Measurements from ENCODE around the gene KRTAP9-4. TPM values are rescaled to one million over a fixed set of nuclear protein-coding genes. Genes with fewer than 3 reads are reported as not detected.
A peak's percentile ranks its signal among the peaks of the same experiment; 100 is the strongest.
"Not testable (repeated sequence)": the region's sequence is repeated elsewhere in the genome, so short reads cannot be mapped to it uniquely, and the experiment has no call there.

KRTAP9-4 gene
- not detected for polyA plus RNA-seq (2013, experiment 1 of 2; ENCODE audit: insufficient read length)
- polyA plus RNA-seq (2013, experiment 2 of 2; ENCODE audit: insufficient read length): not detected

- DNase-seq: not testable (repeated sequence)
Measured at GRCh38 chr17:41249637-41250240, at the start of gene KRTAP9-4. KRTAP9-4 (plus strand) TSS chr17:41249687; CDS start chr17:41249721, 34 bp downstream.

GRCh38 chr17:41211845-41212466, 37.5 kb upstream of the KRTAP9-4 start:
- DNase-seq: peak; percentile 46

GRCh38 chr17:41212524-41213169, 36.8 kb upstream of the KRTAP9-4 start:
- no peak for DNase-seq

- no peak for DNase-seq
Measured at GRCh38 chr17:41215681-41216080, 33.8 kb upstream of the KRTAP9-4 start.

- DNase-seq: peak; percentile 17
Measured at GRCh38 chr17:41223821-41224220, 25.7 kb upstream of the KRTAP9-4 start.

GRCh38 chr17:41226051-41226450, 23.4 kb upstream of the KRTAP9-4 start:
- no peak for DNase-seq

- not testable (repeated sequence) for DNase-seq
Measured at GRCh38 chr17:41226598-41227095, 22.8 kb upstream of the KRTAP9-4 start, which contains the start of gene KRTAP9-2. KRTAP9-2 (plus strand) TSS chr17:41226648; CDS start chr17:41226655, 7 bp downstream.

- no peak for DNase-seq
Measured at GRCh38 chr17:41230094-41230493, 19.4 kb upstream of the KRTAP9-4 start.

- DNase-seq: no peak
Measured at GRCh38 chr17:41231731-41232130, 17.8 kb upstream of the KRTAP9-4 start.

GRCh38 chr17:41232399-41233105, 16.9 kb upstream of the KRTAP9-4 start, which contains the start of gene KRTAP9-3:
KRTAP9-3 (plus strand) TSS chr17:41232449; CDS start chr17:41232502, 53 bp downstream.
- not testable (repeated sequence) for DNase-seq

- not testable (repeated sequence) for DNase-seq
Measured at GRCh38 chr17:41237116-41237515, 12.4 kb upstream of the KRTAP9-4 start.

GRCh38 chr17:41237949-41238437, 11.5 kb upstream of the KRTAP9-4 start, which contains the start of gene KRTAP9-8:
KRTAP9-8 (plus strand) TSS chr17:41237999; CDS start chr17:41238052, 53 bp downstream.
- DNase-seq: not testable (repeated sequence)

- DNase-seq: not testable (repeated sequence)
Measured at GRCh38 chr17:41246995-41247787, 2.3 kb upstream of the KRTAP9-4 start.

- no peak for DNase-seq
Measured at GRCh38 chr17:41251261-41251660, 1.8 kb downstream of the KRTAP9-4 start.

- DNase-seq: peak; percentile 46
Measured at GRCh38 chr17:41254861-41255260, 5.4 kb downstream of the KRTAP9-4 start.

- peak; percentile 80 for DNase-seq
Measured at GRCh38 chr17:41255381-41256290, 6.1 kb downstream of the KRTAP9-4 start, which contains the start of gene KRTAP9-9. KRTAP9-9 (plus strand) TSS chr17:41255384.

- DNase-seq: peak; percentile 86
Measured at GRCh38 chr17:41256291-41256685, 6.8 kb downstream of the KRTAP9-4 start.

- no peak for DNase-seq
Measured at GRCh38 chr17:41258406-41258805, 8.9 kb downstream of the KRTAP9-4 start.

GRCh38 chr17:41263212-41263611, 13.7 kb downstream of the KRTAP9-4 start:
- DNase-seq: no peak

- no peak for DNase-seq
Measured at GRCh38 chr17:41264599-41264998, 15.1 kb downstream of the KRTAP9-4 start.
